HEK293 (cell line): ENCODE measurements around the gene IL1RAPL1.

Source experiments
- CTCF ChIP-seq: fragments of 450-650 bp; formaldehyde crosslinking; IDR thresholded peaks from 2 replicates; pipeline ENCODE4 v1.5.1; 2016; ENCODE audit warnings: missing biosample characterization, missing genetic modification characterization
- GFI1B ChIP-seq: fragments of 450-650 bp; formaldehyde crosslinking; IDR thresholded peaks from 2 replicates; pipeline ENCODE4 v1.5.1; 2016; ENCODE audit warnings: missing biosample characterization, missing genetic modification characterization
- HOXA7 ChIP-seq: sonication (generic); formaldehyde crosslinking; IDR thresholded peaks from 2 replicates; pipeline ENCODE4 v1.8.1; 2022; ENCODE audit warnings: missing genetic modification reagents, borderline replicate concordance
- INSM2 ChIP-seq: fragments of 450-650 bp; formaldehyde crosslinking; IDR thresholded peaks from 2 replicates; pipeline ENCODE4 v1.5.1; 2016; ENCODE audit warnings: missing biosample characterization, missing genetic modification characterization
- REPIN1 ChIP-seq: fragments of 450-650 bp; formaldehyde crosslinking; IDR thresholded peaks from 2 replicates; pipeline ENCODE4 v1.5.1; 2017; ENCODE audit warnings: missing biosample characterization, missing genetic modification characterization, low read depth
- ZBTB17 ChIP-seq: fragments of 450-650 bp; formaldehyde crosslinking; IDR thresholded peaks from 2 replicates; pipeline ENCODE4 v1.5.1; 2016; ENCODE audit warnings: missing biosample characterization, missing genetic modification characterization
- ZNF26 ChIP-seq: fragments of 450-650 bp; formaldehyde crosslinking; IDR thresholded peaks from 2 replicates; pipeline ENCODE4 v1.5.1; 2016; ENCODE audit warnings: missing biosample characterization, missing genetic modification characterization
- ZNF324 ChIP-seq: fragments of 450-650 bp; formaldehyde crosslinking; IDR thresholded peaks from 2 replicates; pipeline ENCODE4 v1.5.1; 2016; ENCODE audit warnings: missing biosample characterization, missing genetic modification characterization
- ZNF670 ChIP-seq: fragments of 450-650 bp; formaldehyde crosslinking; IDR thresholded peaks from 2 replicates; pipeline ENCODE4 v1.5.1; 2016; ENCODE audit warnings: missing biosample characterization, missing genetic modification characterization, low read depth
- ZNF830 ChIP-seq: fragments of 450-650 bp; IDR thresholded peaks from 2 replicates; pipeline ENCODE4 v1.5.0; 2018; ENCODE audit warnings: missing biosample characterization, missing genetic modification characterization, low read depth, mild to moderate bottlenecking, moderate library complexity

- TF ChIP-seq INSM2 (no peak), HOXA7 (CRISPR knock-in tag) (no peak), ZNF26 (tag by site-specific recombination) (no peak), CTCF (tag by site-specific recombination) (no peak), ZBTB17 (tag by site-specific recombination) (no peak), ZNF830 (tag by site-specific recombination) (no peak), ZNF324 (tag by site-specific recombination) (no peak), REPIN1 (tag by site-specific recombination) (no peak), GFI1B (tag by site-specific recombination) (no peak), ZNF670 (tag by site-specific recombination) (no peak)
These were observed 847.7 kb downstream of the IL1RAPL1 start for GRCh38 chrX:29434939-29435338.
